Heart left ventricle (tissue), 13 donors: ENCODE measurements around the gene TGFBR1.

Source experiments
- CTCF ChIP-seq, 12 donors: fragments of 200-600 bp; sonication (generic) in 4 of 12; IDR thresholded peaks; one replicate each; pipeline versions ENCODE4 v1.5.0 to v1.8.0; 2018 to 2022; ENCODE audit warnings: antibody characterized with exemption in 12 of 12, mild to moderate bottlenecking in 5 of 12
- POLR2A ChIP-seq, 2 donors: fragments of 450-650 bp; IDR thresholded peaks; one replicate each; pipeline ENCODE4 v1.6.1; 2017; ENCODE audit warnings: antibody characterized with exemption in 2 of 2, mild to moderate bottlenecking in 2 of 2, moderate library complexity in 2 of 2
- donor health status: ischemic (EF 13 %, LVEDD 7.1; RV severe dilation, severe dysfunction).
- donor health status: DM: no; HTN: yes; CAD: no.
- donor health status: DM: no; HTN: no; CAD: no.
- donor health status: ischemic (EF 25% LVEDD 6.9; RV normal size, moderate dysfunction).
- donor health status: ischemic (EF 25% LVEDD 5.7; RV mildly dilated, moderate dysfunction).
- donor health status: ischemic (EF 35%, LVEDD 5.7; RV mildly dilated, moderate dysfunction).
- donor health status: nonischemic (EF 11% LVEDD 7.7; RV severe dilation, severe dysfunction).
- donor health status: DM: yes; HTN: yes; CAD: no.
- donor health status: PGD.
- donor health status: ischemic (EF 29% LVEDD 5.4; RV normal size, mild dysfunction).
- donor health status: nonischemic (EF 23%, LVEDD 6.1; RV moderate dilation, normal function).

- TF ChIP-seq CTCF (IDR thresholded peaks at IDR 0.05) (no peak), POLR2A (IDR thresholded peaks at IDR 0.05) (no peak)
Observed at GRCh38 chr9:99063522-99063921, 41.4 kb upstream of the TGFBR1 start.
